ENCODE results near the gene CTAGE4.
"Not testable (repeated sequence)": the region's sequence is repeated elsewhere in the genome, so short reads cannot be mapped to it uniquely, and the experiment has no call there.

CTAGE4 gene

GRCh38 chr7:144217200-144217599, 33.9 kb downstream of the CTAGE4 start:
- not testable (repeated sequence) for DNase-seq

GRCh38 chr7:144218581-144218980, 35.3 kb downstream of the CTAGE4 start:
- not testable (repeated sequence) for DNase-seq

GRCh38 chr7:144219149-144219548, 35.9 kb downstream of the CTAGE4 start:
- DNase-seq, result not testable (repeated sequence)

GRCh38 chr7:144220531-144220930, 37.3 kb downstream of the CTAGE4 start:
- DNase-seq, result not testable (repeated sequence)

GRCh38 chr7:144223675-144224074, 40.4 kb downstream of the CTAGE4 start:
- not testable (repeated sequence) for DNase-seq

GRCh38 chr7:144226866-144227265, 43.6 kb downstream of the CTAGE4 start:
- not testable (repeated sequence) for DNase-seq

GRCh38 chr7:144228810-144229209, 45.5 kb downstream of the CTAGE4 start:
- not testable (repeated sequence) for DNase-seq

- not testable (repeated sequence) for DNase-seq
Observed at GRCh38 chr7:144231027-144231426, 47.8 kb downstream of the CTAGE4 start.

- not testable (repeated sequence) for DNase-seq
Observed at GRCh38 chr7:144233039-144233438, 49.8 kb downstream of the CTAGE4 start.

All from NCI-H526 (cell line).